ENCODE results near the gene ADARB2.

The ADARB2 gene

DNA sequence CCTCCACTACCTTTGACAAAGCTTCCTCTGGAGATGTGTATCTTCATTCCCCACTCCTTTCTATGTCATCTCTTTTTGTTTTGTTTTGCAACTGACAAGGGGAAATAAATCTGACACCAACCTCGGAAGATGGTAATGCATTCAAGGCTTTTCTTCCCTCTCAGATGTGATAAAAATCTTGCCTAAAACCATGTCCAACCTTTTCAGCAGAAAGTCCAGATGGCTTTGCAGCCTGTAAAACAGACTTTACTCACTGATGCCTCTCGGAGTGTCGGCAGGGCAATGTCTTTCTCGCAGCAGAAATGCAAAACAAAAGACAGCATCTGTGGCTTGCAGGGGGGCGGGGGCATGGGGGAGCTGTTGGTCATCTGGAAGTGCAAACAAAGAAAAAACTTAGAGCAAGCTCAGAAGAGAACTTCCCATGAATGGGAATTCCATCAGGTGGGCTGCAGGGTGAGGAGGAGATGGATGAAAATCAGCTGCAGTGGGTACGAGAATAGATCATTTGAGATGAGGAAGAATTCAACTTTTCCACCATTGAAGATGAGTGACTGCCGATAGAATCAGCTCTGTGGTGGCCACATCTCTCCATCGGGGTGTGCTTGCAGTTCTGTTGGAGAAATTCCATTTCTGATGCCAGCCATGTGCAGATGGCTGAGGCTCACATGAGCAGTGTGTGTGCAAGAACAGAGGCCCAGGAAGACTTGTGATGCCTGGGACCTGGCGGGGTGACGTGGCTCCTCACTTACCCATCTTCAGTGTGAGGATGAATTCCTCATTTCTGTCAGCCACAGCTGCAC lies 443.5 kb downstream of the ADARB2 start:
- DNase-seq (ENCODE audit: low read depth, low spot score): peak; percentile 45

GRCh38 chr10:1293157-1293556 lies 444.2 kb downstream of the ADARB2 start:
- DNase-seq (ENCODE audit: low read depth, low spot score): no peak

GRCh38 chr10:1292611-1293031 lies 444.7 kb downstream of the ADARB2 start:
- DNase-seq (ENCODE audit: low read depth, low spot score): no peak

- DNase-seq (ENCODE audit: low read depth, low spot score): no peak
Observed at GRCh38 chr10:1291178-1292090, 445.9 kb downstream of the ADARB2 start.

DNA sequence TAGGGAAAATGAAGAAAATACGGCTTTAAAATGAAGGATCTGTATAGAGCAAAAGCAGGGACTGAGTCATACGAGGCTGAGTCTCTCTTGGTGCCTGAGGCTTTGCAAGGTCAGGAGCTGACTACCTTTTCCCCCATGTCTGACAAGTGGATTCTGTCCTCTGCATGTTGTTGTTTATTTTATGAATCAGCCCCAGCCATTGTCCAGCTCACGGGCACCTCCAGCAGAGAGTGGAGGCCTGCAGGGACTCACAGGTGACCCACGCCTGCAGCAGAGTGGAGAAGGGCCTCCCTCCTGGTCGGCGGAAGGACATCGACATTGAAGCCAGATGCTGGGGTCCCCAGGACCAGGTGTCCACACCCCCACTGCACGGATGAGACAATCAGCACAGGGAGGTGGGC lies 447.3 kb downstream of the ADARB2 start:
- no peak for DNase-seq (ENCODE audit: low read depth, low spot score)

- peak; percentile 31 for DNase-seq (ENCODE audit: low read depth, low spot score)
Observed at GRCh38 chr10:1289591-1289990, 447.7 kb downstream of the ADARB2 start.

- DNase-seq (ENCODE audit: low read depth, low spot score): no peak
Observed at GRCh38 chr10:1287971-1288401, 449.3 kb downstream of the ADARB2 start.

DNA sequence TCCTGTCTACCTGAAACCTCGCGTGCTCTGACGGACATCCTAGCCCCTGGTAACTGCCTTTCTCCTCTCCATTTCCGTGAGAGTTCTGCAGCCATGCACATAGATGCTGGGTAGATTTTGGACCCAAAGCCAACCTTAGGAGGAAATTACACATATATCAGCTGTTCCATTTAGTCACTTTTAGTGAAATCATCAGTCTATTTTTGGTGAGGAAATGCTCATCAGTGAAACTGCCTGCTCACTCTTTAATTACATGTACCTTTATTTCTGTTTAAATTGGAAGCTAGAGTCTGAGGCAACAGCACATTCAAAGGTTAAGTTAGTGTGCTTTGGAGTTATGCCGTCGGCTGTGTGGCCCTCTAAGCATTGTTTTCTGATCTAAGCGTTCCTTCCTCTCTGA lies 449.8 kb downstream of the ADARB2 start:
- DNase-seq (ENCODE audit: low read depth, low spot score): no peak

- no peak for DNase-seq (ENCODE audit: low read depth, low spot score)
Observed at GRCh38 chr10:1284076-1284475, 453.2 kb downstream of the ADARB2 start.

DNA sequence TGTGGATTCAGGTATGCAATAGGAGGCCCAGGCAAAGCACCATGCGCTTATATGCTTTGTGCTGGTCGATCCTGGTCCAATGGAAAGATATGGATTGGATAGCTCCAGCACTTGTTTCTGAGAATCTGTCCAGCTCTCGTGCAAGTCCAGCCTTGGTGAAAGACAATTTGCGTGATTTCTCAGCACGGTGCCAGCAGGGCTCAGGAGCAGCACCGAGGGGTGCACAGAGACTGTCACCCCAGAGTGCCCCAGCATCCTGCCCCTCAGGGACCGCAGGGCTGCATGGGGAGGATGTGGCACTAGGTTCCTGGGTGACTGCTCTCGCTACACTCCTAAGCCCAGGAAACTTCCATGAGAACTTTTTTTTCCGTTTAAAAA lies 455.9 kb downstream of the ADARB2 start:
- DNase-seq (ENCODE audit: low read depth, low spot score): no peak

GRCh38 chr10:1280466-1281404 lies 456.6 kb downstream of the ADARB2 start:
- DNase-seq (ENCODE audit: low read depth, low spot score): no peak

- no peak for DNase-seq (ENCODE audit: low read depth, low spot score)
Observed at GRCh38 chr10:1278306-1278705, 459.0 kb downstream of the ADARB2 start.

- DNase-seq (ENCODE audit: low read depth, low spot score): no peak
Observed at GRCh38 chr10:1274701-1275544, 462.4 kb downstream of the ADARB2 start.

DNA sequence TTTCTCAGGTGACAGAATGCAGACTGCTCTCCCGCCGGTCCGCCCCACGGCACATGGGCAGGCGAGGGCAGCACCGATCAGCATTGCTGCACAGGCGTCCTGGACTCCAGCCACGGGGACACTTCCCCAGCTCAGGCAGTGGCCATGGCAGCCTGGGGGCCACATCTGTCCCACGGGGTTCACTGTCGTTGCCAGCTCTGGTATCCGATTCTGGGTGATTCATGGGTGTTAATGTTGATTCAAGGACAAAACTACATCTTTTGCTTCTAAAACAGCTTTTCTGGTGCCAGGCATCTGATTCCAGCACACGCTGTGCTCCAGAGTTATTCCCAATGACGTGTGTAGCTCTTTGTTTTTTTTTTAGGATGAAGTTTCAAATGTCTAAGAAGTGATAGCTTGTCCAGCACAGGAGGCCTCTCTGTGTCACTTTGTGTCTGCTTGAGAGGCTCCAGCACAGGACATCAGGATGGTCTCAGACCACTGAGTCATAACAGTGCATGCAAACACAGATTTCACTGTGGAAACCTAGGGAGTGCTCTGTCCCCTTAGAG lies 463.1 kb downstream of the ADARB2 start:
- DNase-seq (ENCODE audit: low read depth, low spot score): no peak

DNA sequence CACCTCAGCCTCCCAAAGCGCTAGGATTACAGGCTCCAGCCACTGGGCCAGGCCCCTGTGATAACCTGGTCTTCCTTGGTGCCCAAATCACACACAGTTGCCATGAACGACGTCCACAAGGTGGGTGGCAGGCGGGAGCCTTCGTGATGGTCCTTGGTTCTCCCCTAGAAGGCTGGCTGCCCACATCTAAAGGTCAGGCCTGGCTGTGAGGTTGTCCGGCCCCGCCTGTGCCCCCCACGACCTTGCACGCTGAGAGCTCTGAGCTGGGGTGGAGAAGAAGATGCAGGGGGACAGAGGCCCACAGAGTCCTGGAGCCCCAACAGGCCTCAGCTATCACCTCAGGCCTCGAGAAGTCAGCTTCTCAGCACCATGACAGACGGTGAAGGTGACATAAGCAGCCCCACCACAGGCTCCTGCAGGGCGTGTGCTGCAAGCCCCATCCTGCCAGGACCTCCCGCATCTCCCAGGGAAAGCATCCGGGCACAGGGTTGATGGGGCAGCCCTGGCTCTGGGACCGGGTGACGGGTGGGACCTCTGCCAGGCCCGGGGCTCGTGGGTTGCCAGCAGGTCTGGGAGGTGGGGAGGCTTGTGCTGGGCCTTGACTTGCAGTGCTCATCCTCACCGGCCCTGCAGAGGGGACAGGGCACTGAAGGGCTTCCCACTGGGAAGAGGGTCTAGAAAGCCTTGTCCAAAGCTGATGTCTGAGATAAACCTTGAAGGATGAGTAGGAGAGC lies 463.8 kb downstream of the ADARB2 start:
- DNase-seq (ENCODE audit: low read depth, low spot score): no peak

DNA sequence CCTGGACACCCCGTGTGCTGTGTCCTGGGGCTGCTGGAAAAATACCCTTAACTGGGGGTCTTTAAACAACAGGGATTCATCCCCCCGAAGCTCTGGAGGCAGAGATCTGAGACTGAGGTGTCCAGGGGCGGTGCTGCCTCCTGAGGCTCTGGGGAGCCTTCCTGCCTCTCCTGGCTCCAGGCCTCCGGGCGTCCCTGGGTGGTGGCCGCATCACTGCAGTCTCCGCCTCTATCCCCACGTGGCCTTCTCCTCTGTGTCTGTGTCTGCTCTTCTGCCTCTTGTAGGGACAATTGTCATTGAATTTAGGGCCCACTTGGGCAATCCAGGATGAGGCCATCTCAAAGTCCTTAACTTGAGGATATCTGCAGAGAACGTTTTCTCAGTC lies 464.6 kb downstream of the ADARB2 start:
- DNase-seq (ENCODE audit: low read depth, low spot score): no peak

DNA sequence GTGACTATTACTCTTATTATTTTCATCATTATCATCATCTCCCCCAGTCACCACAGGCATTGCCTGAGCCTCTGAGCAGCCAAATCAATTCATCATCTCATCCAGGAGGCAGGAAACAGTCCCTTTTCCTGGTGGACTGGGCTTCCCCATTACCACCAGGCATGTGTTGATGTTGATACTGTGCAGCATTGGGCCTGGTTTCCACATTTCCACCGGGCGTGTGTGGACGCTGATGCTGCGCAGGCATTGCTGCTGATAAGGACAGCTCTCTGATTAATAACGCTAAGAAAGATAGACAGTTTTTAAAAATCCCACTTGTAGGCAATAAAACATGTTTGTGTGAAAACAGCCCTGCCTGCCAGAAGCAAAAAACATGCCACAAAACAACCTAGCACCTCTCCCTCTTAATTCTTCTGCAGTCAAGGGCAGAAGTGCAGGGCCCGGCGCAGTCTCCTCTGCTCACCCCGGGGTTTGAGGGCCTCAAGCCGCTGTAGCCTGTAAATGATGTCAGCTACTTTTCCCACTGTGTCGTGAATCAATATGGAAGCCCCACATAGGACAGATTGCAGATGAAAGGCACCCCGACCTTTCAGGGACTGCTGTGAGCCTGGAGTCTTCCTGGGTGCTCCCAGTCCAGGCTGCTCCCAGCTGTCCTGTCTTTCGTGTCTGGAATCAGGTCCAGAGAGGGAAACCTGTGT lies 465.1 kb downstream of the ADARB2 start:
- DNase-seq (ENCODE audit: low read depth, low spot score): peak; percentile 38

GRCh38 chr10:1270906-1271305 lies 466.4 kb downstream of the ADARB2 start:
- DNase-seq (ENCODE audit: low read depth, low spot score): no peak

DNA sequence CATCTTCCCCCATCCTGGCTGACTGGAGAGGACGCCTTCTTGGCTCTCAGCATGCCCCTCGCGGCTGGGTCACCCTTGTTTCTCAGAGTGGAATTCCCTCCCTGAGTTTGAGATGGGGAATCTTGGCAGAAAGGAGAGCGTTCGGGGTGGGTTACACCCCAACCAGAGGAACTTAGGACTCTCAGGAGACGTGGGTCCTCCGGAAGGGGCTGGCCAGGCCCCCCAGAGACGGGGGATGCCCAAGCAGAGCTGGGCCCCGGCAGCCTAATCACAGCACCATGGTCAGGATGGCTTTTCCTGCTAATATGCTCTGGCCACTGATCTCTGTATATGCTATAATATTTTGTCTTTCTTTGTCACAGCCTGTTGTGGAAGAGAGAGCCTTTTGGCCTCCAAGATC lies 466.8 kb downstream of the ADARB2 start:
- DNase-seq (ENCODE audit: low read depth, low spot score): no peak

Data from ELF-1 (cell line).